Skin of body (tissue), 2 donors: ENCODE data around the gene SPOCD1. TPM values are rescaled to one million over a fixed set of nuclear protein-coding genes. Genes with fewer than 3 reads are reported as not detected.
"Not testable (repeated sequence)": the region's sequence is repeated elsewhere in the genome, so short reads cannot be mapped to it uniquely, and the experiment has no call there.

Experiments used
- DNase-seq: peaks from one replicate; lab custom pipeline; 2025; lab: John Stamatoyannopoulos, UW
- total RNA-seq: library from RNA; depleted of rRNA; stranded (reverse); fragments of >200 nt; gene quantifications from one replicate; pipeline ENCODE4 v1.2.3, GENCODE V29; 2014

SPOCD1 gene
- total RNA-seq, 1 donor from 2014 or later = 0.39 TPM

DNA sequence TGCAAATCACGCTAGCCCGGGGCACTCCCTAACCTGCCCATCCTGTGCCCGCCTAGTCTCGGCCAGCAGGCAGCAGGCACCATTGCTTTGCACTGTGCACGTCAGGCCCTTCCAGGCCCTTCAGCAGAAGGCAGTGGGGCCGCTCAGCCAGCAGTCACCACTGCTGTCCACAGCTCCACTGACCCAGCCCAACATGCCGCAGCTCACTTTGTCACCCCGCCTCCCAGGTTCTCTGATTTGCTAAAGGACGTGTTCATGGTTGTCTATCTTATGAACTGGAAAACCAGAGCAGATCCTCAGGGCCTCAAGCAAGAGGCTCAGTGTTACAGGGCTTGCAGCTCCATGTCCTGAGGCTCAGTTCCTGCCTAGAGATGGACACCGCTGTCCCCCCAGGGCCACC, 14.2 kb upstream of the SPOCD1 start:
- DNase-seq = no peak

DNA sequence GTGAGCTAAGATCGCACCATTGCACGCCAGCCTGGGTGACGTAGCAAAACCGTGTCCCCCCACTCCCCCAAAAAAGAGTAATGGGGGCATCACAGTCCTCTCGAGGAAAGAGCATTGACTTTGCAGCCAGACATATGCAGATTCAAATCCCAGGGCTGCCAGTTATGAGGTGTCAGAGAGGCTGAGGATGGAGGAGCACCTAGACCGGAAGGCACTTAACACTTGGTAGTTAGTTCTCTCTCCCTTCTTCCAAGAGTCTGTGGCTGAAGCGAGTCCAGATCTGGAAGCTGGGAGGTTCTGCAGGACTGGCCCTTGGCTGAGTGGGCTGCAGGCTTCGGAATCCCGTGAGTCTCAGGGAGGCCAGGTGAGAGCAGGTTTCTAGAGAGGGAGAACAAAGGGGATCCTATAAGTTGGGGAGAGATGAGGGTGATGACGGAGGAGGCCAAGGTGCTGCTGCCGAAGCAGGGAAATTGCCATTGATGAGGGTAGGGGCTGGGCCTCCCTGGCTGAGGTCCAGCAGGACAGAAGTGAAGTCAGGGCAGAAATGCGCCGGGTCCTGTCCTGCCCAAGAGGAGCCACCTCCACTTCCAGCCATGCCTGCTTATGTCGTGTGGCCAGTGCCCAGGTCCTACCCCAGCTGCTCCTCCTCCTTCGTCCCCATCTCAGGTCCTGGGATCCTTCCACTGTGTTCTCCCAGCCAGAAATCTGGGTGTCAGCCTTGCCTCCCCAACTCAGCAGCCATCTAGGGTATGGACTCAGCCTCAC, 13.3 kb upstream of the SPOCD1 start:
- no peak for DNase-seq

GRCh38 chr1:31828341-31828740, 12.5 kb upstream of the SPOCD1 start:
- no peak for DNase-seq

GRCh38 chr1:31823780-31824179, 8.0 kb upstream of the SPOCD1 start:
- DNase-seq = no peak

DNA sequence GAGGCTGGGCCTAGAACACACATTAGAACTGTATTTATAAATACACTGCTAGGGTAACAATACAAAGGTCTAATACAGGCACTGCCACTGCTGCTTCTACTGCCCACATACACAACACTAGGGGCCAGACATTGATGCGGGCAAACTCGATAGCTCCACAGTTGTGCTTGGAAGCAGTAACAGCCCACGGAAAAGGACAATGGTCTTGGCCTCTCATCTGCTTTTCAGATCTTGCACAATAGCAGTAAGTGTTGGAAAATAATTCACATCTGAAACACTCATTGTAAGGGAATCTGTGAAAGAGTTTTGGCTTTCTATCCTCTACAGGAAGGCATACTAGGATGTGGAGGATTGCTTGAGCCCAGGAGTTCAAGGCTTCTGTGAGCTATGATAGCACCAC, 6.9 kb upstream of the SPOCD1 start:
- DNase-seq = no peak

GRCh38 chr1:31820196-31820595, 4.4 kb upstream of the SPOCD1 start:
- DNase-seq = not testable (repeated sequence)

- DNase-seq = no peak
Measured at GRCh38 chr1:31818206-31818605, 2.4 kb upstream of the SPOCD1 start.

DNA sequence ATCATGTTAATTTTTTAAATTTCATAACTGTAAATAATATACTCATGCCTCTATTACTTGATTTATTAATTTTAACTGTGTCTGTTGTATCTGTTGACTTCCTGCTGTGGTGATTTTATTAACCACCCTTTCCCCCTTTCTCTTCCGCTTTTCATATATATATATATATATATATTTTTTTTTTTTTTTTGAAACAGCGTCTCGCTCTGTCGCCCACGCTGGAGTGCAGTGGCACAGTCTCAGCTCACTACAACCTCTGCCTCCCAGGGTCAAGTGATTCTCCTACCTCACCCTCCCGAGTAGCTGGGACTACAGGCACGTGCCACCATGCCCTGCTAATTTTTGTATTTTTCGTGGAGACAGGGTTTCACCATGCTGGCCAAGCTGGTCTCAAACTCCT, 1.1 kb upstream of the SPOCD1 start:
- DNase-seq = not testable (repeated sequence)

- not testable (repeated sequence) for DNase-seq
Measured at GRCh38 chr1:31816501-31816900, 679 bp upstream of the SPOCD1 start.

DNA sequence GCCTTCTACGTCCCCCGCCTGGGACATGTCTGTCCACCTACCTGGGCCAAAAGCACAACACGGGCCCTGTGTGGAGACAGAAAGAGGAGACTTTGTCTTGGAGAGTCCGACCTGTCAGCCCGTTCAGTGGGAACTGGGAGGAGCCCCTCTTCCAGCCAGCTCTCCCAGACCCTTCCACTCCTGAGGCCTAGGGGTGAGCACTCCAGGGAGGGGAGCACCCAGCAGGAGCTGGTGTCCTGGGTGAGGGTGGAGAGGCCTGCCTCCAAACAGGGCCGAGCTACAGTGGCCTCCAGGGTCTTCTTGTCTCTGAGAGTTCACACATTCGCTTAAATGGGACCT, 546 bp downstream of the SPOCD1 start:
- DNase-seq = no peak

GRCh38 chr1:31814631-31815306, 1.1 kb downstream of the SPOCD1 start:
- DNase-seq = no peak

DNA sequence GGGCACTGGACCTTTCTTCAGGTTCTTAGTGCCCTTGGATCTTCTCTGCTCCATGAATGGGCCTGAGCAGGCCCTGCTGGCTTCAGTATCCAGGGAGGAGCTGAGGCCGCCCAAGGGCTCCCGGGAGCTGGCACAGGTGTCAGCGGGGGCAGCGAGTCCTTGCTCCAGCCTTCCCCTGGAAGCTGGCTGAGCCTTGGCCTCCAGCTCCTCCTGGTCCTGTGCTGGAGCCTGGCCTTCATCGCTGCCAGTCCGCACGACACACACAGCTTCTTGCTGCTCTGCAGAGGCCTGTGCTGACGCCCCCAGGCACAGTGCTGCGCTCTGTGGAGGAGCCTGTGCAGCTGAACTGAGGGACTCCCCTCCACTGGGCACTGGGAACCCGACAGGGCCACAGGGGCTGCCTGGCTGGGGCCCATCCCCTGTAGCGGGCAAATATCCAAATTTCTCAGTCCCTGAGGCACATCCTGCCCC, 1.7 kb downstream of the SPOCD1 start:
- DNase-seq = no peak

GRCh38 chr1:31812158-31812829, 3.5 kb downstream of the SPOCD1 start:
- no peak for DNase-seq

GRCh38 chr1:31811605-31812004, 4.2 kb downstream of the SPOCD1 start:
- DNase-seq = no peak

GRCh38 chr1:31809698-31810097, 6.1 kb downstream of the SPOCD1 start:
- DNase-seq = no peak

DNA sequence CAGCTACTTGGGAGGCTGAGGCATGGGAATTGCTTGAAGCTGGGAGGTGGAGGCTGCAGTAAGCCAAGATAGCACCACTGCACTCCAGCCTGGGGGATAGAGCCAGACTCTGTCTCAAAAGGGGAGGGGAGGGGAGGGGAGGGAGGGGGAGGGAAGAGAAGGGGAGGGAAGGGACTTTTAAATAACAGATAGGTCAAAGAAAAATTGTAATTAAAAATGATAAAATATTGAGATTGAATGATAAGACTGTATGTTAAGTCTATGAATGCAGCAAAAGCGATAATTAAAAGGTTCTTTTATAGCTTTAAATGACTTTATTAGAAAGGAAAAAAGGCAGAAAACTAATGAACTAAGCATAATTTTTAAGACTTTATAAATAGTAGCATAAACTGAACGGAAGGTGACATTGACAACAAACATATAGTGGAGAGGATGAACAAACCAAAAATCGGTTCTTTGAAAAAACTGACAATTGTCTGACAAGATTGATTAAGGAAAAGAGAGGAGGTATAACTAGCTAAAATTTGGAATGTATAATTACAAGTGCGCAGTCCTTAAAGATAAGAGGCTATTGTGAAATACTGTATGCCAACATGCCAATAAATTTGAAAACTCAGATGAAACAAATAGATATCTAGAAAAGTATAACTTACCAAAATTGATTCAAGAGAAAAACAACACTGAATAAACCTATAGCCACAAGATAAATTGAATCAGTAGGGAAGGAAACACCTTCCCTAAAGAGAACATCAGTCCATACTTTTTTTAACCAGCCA, 8.4 kb downstream of the SPOCD1 start:
- no peak for DNase-seq

DNA sequence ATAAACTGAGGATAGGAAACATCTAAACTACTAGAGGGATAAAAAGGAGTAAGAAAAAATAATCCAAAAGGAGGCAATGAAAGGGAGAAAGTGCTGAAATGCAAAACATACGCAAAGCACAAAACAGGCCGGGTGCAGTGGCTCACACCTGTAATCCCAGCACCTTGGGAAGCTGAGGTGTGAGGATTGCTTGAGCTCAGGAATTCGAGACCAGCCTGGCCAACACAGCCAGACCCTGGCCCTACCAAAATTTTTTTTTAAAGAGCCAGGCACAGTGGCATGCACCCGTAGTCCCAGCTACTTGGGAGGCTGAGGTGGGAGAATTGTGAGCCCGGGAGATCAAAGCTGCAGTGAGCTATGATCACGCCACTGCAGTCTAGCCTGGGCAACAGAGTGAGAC, 10.5 kb downstream of the SPOCD1 start:
- no peak for DNase-seq

DNA sequence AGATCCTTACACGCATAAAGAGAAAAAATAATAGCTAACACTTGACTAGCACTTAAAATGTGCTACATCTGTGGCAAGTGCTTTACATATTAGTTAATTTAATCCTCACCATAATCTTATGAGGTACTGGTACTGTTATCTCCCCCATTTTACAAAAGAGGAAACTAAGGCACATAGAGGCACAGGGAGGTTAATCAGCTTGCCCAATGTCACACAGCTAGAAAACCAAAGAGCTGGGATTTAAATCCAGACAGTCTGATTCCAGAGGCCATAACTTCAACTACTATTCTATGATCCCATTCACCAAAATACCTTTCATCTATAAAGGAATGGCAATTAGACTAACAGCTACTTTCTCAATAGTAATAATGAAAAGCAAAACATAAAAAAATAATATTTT, 11.7 kb downstream of the SPOCD1 start:
- DNase-seq = no peak

DNA sequence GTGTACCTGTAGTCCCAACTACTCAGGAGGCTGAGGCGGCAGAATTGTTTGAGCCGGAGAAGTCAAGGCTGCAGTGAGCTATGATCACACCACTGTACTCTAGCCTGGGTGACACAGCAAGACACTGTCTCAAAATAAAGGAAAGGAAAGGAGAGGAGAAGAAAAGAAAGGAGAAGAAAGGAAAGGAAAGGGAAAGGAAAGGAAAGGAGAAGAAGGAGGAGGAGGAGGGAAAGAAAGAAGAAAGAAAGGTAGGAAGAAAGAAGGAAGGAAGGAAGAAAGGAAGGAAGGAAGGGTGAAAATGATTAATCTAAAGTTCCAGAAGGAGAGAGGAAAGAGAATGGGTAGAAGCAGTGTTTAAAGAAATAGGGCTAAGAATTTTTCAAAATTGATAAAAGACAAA, 12.2 kb downstream of the SPOCD1 start:
- DNase-seq = no peak

DNA sequence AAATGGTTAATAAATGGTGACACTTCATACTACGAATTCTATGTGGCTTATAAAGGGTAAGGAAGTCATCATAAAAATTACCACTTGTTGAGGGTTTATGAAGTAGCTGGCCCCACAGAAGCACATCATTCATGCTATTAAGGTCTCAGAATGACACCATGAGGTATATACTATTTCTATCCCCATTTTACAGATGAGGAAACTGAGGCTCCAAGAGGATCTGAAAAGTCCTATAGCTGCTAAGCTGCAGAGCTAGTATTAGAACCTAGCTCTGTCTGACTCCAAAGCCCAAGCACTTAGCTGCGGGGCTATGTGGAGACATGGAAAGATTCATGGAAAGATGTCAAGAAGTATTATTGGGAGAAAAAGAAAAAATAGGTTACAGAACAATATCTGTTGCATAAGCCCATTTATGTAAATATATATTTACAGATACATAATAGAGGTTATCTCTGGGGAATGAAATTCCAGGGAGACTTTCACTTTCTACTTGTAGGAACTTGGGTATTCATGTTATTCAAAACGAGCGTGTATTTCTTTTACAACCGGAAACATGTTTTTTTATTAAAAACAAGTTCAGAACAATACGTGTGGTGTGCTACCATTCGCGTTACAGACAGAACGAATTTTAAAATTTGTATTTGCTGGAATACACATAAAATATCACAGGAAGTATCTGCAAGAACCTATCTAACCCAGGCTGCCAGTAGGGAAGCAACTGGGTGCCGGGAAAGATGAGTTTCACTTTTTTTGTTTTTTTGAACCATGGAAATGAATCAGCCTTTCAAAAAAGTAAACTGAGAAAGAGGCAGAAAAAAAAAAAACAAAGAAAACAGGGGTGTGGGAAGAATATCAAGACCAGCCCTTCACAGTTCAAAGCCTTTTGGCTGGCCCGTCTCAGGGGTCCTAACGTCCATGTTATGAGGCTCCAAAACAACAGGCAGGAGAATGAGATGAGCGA, 13.4 kb downstream of the SPOCD1 start:
- no peak for DNase-seq

- no peak for DNase-seq
Measured at GRCh38 chr1:31801458-31801857, 14.4 kb downstream of the SPOCD1 start.
